Measurements from ENCODE around the gene IL37.
A peak's percentile ranks its signal among the peaks of the same experiment; 100 is the strongest.
"Not testable (repeated sequence)": the region's sequence is repeated elsewhere in the genome, so short reads cannot be mapped to it uniquely, and the experiment has no call there.

IL37 gene

DNA sequence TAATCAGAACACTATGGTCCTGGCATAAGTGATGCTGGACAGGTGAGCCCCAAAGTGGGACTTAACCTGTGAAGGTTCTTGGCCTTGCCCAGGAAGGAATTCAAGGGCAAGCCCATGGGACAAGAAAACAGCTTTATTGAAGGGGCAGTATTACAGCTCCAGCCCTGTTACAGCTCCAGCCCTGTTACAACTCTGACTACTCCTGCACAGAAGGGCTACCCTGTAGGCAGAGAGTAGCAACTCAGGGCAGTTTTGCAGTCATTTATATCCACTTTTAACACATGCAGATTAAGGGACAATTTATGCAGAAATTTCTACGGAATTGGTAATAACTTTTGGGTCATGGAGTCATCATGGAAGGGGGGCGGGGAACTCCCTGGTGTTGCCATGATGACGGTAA, 15.7 kb downstream of the IL37 start:
- no peak for DNase-seq (ENCODE audit: low read depth)
- no peak overlapping the region for H3K4me3 ChIP-seq (ENCODE audit: low read depth, low read length)
- TF ChIP-seq, protein P1, sequence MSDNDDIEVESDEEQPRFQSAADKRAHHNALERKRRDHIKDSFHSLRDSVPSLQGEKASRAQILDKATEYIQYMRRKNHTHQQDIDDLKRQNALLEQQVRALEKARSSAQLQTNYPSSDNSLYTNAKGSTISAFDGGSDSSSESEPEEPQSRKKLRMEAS (IDR thresholded peaks at IDR 0.05; ENCODE audit: low read depth, low read length), result no peak
- TF ChIP-seq, protein P2, sequence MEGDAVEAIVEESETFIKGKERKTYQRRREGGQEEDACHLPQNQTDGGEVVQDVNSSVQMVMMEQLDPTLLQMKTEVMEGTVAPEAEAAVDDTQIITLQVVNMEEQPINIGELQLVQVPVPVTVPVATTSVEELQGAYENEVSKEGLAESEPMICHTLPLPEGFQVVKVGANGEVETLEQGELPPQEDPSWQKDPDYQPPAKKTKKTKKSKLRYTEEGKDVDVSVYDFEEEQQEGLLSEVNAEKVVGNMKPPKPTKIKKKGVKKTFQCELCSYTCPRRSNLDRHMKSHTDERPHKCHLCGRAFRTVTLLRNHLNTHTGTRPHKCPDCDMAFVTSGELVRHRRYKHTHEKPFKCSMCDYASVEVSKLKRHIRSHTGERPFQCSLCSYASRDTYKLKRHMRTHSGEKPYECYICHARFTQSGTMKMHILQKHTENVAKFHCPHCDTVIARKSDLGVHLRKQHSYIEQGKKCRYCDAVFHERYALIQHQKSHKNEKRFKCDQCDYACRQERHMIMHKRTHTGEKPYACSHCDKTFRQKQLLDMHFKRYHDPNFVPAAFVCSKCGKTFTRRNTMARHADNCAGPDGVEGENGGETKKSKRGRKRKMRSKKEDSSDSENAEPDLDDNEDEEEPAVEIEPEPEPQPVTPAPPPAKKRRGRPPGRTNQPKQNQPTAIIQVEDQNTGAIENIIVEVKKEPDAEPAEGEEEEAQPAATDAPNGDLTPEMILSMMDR (IDR thresholded peaks at IDR 0.05; ENCODE audit: low read depth, low read length), result no peak
- TF ChIP-seq POLR2A (IDR thresholded peaks at IDR 0.05; ENCODE audit: extremely low read depth, insufficient read length), result no peak
- no peak for TF ChIP-seq MYC (IDR thresholded peaks at IDR 0.05; ENCODE audit: low read depth, low read length)

DNA sequence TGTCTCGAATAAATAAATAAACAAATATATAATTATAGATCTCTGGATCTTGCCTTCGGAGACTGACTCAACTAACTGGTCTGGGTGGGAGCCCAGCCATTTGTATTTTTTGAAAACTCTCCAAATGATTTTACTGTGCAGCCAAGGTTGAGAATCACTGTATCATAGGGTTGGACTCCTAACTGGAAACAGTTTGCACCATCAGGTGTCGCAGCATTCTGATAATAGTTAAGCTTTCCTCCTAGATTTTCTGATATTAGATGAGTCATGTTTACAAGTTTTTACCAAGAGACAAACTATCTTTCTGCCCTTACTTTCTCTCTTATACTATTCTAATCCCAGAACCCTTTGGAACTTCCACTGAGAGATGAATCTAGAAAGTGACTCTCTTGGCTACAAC, 16.8 kb downstream of the IL37 start:
- no peak overlapping the region for H3K4me3 ChIP-seq (ENCODE audit: low read depth, low read length)
- DNase-seq (ENCODE audit: low read depth), result no peak
- TF ChIP-seq, protein P2 (IDR thresholded peaks at IDR 0.05; ENCODE audit: low read depth, low read length), result no peak
- TF ChIP-seq MYC (IDR thresholded peaks at IDR 0.05; ENCODE audit: low read depth, low read length), result no peak
- TF ChIP-seq, protein P1 (IDR thresholded peaks at IDR 0.05; ENCODE audit: low read depth, low read length), result no peak
- no peak for TF ChIP-seq POLR2A (IDR thresholded peaks at IDR 0.05; ENCODE audit: extremely low read depth, insufficient read length)

DNA sequence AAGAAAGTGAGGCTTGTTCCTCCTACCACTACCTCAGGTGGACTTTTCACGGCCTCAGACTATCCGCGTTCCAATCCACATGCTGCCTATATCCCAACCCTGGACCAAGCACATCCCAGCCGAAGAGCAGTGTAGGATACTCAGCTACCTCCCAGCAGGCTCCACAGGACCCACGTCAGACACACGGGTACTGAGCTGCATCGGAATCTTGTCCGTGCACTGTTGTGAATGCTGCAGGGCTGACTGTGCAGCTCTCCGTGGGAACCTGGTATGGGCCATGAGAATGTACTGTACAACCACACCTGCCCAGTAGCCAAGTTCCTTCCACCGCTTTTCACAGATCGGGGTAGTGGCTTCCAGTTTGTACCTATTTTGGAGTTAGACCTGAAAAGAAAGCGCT, 22.3 kb downstream of the IL37 start:
- no peak for DNase-seq (ENCODE audit: low read depth)
- no peak overlapping the region for H3K4me3 ChIP-seq (ENCODE audit: low read depth, low read length)
- TF ChIP-seq, protein P2 (IDR thresholded peaks at IDR 0.05; ENCODE audit: low read depth, low read length), result no peak
- TF ChIP-seq POLR2A (IDR thresholded peaks at IDR 0.05; ENCODE audit: extremely low read depth, insufficient read length) (no peak), MYC (IDR thresholded peaks at IDR 0.05; ENCODE audit: low read depth, low read length) (no peak)
- TF ChIP-seq, protein P1 (IDR thresholded peaks at IDR 0.05; ENCODE audit: low read depth, low read length), result no peak

DNA sequence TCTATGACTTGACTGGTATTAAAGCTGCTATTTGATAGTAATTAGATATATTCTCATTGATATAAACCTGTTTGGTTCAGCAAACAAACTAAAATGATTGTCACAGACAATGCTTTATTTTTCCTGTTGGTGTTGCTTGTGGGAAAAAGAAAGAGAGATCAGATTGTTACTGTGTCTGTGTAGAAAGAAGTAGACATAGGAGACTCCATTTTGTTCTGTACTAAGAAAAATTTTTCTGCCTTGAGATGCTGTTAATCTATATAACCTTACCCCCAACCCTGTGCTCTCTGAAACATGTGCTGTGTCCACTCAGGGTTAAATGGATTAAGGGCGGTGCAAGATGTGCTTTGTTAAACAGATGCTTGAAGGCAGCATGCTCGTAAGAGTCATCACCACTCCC, 23.2 kb downstream of the IL37 start:
- not testable (repeated sequence) for DNase-seq (ENCODE audit: low read depth); H3K4me3 ChIP-seq (ENCODE audit: low read depth, low read length)

DNA sequence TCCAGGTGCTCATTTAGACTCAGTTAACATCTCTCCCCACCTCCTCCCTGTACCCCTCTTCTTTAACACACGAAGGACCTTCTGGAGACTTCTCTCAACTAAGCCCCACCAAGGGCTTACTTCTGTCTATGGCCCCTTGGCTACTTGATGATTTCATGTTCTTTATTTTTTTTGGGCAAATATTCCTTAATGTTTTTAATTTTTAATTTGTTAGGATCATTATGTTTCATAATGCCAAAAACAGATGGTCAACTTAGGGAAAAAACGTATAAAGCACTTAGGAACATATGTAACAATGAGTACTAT, 25.9 kb downstream of the IL37 start:
- no peak overlapping the region for H3K4me3 ChIP-seq (ENCODE audit: low read depth, low read length)
- DNase-seq (ENCODE audit: low read depth), result peak; percentile 33
- TF ChIP-seq, protein P2 (IDR thresholded peaks at IDR 0.05; ENCODE audit: low read depth, low read length), result no peak
- TF ChIP-seq, protein P1 (IDR thresholded peaks at IDR 0.05; ENCODE audit: low read depth, low read length), result no peak
- TF ChIP-seq MYC (IDR thresholded peaks at IDR 0.05; ENCODE audit: low read depth, low read length) (no peak), POLR2A (IDR thresholded peaks at IDR 0.05; ENCODE audit: extremely low read depth, insufficient read length) (no peak)

DNA sequence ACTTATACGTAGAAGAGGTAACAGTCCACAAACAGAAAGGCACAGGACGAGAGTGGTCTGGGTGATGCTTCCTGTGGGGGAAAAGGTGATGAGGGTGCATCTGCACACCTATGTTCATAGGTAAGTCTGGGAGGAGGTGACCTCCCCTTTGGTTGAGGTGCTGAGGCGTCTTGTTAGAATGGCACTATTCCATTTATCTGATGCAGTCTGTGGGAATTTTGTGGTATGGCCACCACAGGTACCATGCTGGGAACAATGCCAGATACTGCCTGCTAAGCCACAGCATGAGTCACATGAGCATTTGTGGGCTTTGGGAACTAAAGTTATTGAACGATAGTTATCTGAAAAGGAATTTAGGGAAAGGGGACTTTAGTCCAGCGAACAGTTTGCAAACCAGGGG, 27.9 kb downstream of the IL37 start:
- TF ChIP-seq POLR2A (IDR thresholded peaks at IDR 0.05; ENCODE audit: extremely low read depth, insufficient read length), result no peak
- TF ChIP-seq, protein P1 (IDR thresholded peaks at IDR 0.05; ENCODE audit: low read depth, low read length), result no peak
- TF ChIP-seq MYC (IDR thresholded peaks at IDR 0.05; ENCODE audit: low read depth, low read length), result no peak
- TF ChIP-seq, protein P2 (IDR thresholded peaks at IDR 0.05; ENCODE audit: low read depth, low read length), result no peak
- DNase-seq (ENCODE audit: low read depth), result peak; percentile 28
- no peak overlapping the region for H3K4me3 ChIP-seq (ENCODE audit: low read depth, low read length)
